HG03103 (cell line): Measurements from ENCODE around the gene PCDHB6.
"Not testable (repeated sequence)": the region's sequence is repeated elsewhere in the genome, so short reads cannot be mapped to it uniquely, and the experiment has no call there.

Source experiments
- ATAC-seq: cut with Tn5 transposase; IDR thresholded peaks from one replicate; pipeline ENCODE4 v1.9.1; 2021; ENCODE audit warnings: low read depth; ENCODE audit not compliant: unreplicated experiment

The PCDHB6 gene

GRCh38 chr5:141149812-141150211, at the start of gene PCDHB6:
PCDHB6 (plus strand) TSS chr5:141150057; CDS start chr5:141150258, 201 bp downstream.
- ATAC-seq, result no peak

DNA sequence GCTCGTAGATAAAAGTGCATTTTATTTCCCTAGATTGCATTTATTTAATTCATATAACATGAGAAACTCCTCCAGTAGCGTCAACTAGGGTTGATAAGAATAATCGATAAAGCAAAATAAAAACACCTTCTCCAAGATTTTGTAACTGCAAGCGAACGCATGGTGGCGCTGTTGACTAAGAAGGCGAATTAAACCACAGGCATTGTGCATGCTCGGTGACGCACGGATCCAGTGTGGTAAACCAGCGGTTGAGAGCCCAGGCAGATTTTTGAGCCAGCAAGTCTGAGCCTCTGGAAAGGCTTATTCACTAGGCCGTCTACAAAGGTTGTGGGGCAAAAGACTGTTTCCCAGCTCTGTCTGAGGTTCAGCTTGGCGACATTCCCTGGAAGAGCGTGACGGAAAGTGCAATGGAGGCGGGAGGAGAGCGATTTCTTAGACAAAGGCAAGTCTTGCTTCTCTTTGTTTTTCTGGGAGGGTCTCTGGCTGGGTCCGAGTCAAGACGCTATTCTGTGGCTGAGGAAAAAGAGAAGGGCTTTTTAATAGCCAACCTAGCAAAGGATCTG, 49.5 kb upstream of the PCDHB6 start, which contains the start of gene PCDHB3:
TSS of gene PCDHB3 (plus strand) at position 231 of the 563 bp plus-strand sequence. CDS start at position 408, 177 bp downstream.
- ATAC-seq, result no peak

DNA sequence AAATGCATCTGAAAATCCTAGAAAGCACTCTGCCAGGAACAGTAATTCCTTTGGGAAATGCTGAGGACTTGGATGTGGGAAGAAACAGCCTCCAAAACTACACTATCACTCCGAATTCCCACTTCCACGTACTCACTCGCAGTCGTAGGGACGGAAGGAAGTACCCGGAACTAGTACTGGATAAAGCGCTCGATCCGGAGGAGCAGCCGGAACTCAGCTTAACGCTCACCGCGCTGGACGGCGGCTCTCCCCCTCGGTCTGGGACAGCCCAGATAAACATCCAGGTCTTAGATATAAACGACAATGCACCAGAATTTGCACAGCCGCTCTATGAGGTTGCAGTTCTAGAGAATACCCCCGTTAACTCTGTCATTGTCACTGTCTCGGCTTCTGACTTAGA, 48.8 kb upstream of the PCDHB6 start:
- no peak for ATAC-seq

GRCh38 chr5:141102070-141102469, 47.8 kb upstream of the PCDHB6 start:
- ATAC-seq, result not testable (repeated sequence)

DNA sequence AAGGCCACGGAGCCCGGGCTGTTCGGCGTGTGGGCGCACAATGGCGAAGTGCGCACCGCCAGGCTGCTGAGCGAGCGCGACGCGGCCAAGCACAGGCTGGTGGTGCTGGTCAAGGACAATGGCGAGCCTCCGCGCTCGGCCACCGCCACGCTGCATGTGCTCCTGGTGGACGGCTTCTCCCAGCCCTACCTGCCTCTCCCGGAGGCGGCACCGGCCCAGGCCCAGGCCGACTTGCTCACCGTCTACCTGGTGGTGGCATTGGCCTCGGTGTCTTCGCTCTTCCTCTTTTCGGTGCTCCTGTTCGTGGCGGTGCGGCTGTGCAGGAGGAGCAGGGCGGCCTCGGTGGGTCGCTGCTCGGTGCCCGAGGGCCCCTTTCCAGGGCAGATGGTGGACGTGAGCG, 47.4 kb upstream of the PCDHB6 start:
- not testable (repeated sequence) for ATAC-seq

DNA sequence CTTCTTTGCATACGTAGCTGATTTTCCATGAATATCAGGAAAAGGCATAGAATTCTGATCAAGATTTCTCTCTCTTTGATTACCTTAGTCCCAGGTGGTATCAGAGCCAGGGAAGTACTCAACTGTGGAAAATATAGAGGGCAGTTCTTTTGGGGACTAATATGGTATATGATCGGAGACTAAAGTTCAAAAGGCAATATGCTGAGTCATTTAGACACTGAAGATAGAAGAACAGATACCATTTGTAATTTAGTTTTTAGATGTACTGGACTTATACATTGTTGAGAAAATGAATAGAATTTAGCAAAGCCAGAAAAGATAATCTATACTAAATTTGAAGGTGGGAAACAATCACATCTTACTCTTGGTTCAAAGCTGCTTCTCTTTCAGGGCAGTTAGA, 44.5 kb upstream of the PCDHB6 start:
- ATAC-seq, result no peak

- no peak for ATAC-seq
Observed at GRCh38 chr5:141119250-141119649, 30.6 kb upstream of the PCDHB6 start.

- ATAC-seq, result no peak
Observed at GRCh38 chr5:141121563-141121962, 28.3 kb upstream of the PCDHB6 start, which contains the start of gene PCDHB4. PCDHB4 (plus strand) TSS chr5:141121818; CDS start chr5:141121999, 181 bp downstream.

DNA sequence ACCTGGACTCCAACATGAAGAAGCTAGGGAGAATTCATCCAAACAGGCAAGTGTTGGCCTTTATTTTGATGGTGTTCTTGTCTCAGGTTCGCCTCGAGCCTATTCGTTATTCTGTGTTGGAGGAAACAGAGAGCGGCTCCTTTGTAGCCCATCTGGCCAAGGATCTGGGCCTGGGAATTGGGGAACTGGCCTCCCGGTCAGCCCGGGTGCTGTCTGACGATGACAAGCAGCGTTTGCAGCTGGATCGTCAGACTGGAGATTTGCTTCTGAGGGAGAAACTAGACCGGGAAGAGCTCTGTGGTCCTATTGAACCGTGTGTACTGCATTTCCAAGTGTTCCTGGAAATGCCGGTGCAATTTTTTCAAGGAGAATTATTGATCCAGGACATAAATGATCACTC, 27.9 kb upstream of the PCDHB6 start:
- ATAC-seq, result no peak

GRCh38 chr5:141123396-141124135, 26.3 kb upstream of the PCDHB6 start:
- ATAC-seq, result not testable (repeated sequence)

GRCh38 chr5:141127305-141127704, 22.6 kb upstream of the PCDHB6 start:
- ATAC-seq, result no peak

- no peak for ATAC-seq
Observed at GRCh38 chr5:141135030-141135717, 14.7 kb upstream of the PCDHB6 start, which contains the start of gene PCDHB5. PCDHB5 (plus strand) TSS chr5:141135206; CDS start chr5:141135435, 229 bp downstream.

DNA sequence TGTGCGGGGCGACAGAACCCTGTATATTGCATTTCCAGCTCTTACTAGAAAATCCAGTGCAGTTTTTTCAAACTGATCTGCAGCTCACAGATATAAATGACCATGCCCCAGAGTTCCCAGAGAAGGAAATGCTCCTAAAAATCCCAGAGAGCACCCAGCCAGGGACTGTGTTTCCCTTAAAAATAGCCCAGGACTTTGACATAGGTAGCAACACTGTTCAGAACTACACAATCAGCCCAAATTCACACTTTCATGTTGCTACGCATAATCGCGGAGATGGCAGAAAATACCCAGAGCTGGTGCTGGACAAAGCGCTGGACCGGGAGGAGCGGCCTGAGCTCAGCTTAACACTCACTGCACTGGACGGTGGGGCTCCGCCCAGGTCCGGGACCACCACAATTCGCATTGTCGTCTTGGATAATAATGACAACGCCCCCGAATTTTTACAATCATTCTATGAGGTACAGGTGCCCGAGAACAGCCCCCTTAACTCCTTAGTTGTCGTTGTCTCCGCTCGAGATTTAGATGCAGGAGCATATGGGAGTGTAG, 14.1 kb upstream of the PCDHB6 start:
- no peak for ATAC-seq

DNA sequence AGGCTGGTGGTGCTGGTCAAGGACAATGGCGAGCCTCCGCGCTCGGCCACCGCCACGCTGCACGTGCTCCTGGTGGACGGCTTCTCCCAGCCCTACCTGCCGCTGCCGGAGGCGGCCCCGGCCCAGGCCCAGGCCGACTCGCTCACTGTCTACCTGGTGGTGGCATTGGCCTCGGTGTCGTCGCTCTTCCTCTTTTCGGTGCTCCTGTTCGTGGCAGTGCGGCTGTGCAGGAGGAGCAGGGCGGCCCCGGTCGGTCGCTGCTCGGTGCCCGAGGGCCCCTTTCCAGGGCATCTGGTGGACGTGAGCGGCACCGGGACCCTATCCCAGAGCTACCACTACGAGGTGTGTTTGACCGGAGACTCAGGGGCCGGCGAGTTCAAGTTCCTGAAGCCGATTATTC, 12.5 kb upstream of the PCDHB6 start:
- ATAC-seq, result not testable (repeated sequence)

DNA sequence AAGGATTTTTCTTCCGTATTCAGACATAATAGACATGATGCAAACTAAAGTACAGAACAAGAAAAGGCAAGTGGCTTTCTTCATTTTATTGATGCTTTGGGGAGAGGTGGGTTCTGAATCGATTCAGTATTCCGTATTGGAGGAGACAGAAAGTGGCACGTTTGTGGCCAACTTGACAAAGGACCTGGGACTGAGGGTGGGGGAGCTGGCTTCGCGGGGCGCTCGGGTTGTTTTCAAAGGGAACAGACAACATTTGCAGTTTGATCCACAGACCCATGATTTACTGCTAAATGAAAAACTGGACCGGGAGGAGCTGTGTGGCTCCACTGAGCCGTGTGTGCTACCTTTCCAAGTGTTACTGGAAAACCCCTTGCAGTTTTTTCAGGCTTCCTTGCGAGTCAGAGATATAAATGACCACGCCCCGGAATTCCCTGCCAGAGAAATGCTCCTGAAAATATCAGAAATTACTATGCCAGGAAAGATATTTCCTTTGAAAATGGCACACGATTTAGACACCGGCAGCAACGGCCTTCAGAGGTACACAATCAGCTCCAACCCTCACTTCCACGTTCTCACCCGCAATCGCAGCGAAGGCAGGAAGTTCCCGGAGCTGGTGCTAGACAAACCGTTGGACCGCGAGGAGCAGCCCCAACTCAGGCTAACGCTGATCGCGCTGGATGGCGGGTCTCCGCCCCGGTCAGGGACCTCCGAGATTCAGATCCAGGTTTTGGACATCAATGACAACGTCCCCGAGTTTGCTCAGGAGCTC, 551 bp downstream of the PCDHB6 start:
- no peak for ATAC-seq

- no peak for ATAC-seq
Observed at GRCh38 chr5:141150993-141151325, 1.1 kb downstream of the PCDHB6 start.

GRCh38 chr5:141151632-141152031, 1.8 kb downstream of the PCDHB6 start:
- not testable (repeated sequence) for ATAC-seq

DNA sequence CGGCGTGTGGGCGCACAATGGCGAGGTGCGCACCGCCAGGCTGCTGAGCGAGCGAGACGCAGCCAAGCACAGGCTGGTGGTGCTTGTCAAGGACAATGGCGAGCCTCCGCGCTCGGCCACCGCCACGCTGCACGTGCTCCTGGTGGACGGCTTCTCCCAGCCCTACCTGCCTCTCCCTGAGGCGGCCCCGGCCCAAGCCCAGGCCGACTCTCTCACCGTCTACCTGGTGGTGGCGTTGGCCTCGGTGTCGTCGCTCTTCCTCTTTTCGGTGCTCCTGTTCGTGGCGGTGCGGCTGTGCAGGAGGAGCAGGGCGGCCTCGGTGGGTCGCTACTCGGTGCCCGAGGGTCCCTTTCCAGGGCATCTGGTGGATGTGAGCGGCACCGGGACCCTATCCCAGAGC, 2.2 kb downstream of the PCDHB6 start:
- ATAC-seq, result not testable (repeated sequence)

- no peak for ATAC-seq
Observed at GRCh38 chr5:141155540-141156374, 5.9 kb downstream of the PCDHB6 start.
